GM11168 (cell line): ENCODE data around the gene CCDC83.

Experiments
- in situ Hi-C: fragments of 300-500 bp; cut with MboI; formaldehyde crosslinking; loops from one replicate; pipeline ENCODE4 v1.12.0; 2022; ENCODE audit warnings: low sequenced_read_pairs; ENCODE audit not compliant: unreplicated experiment

Gene CCDC83

DNA sequence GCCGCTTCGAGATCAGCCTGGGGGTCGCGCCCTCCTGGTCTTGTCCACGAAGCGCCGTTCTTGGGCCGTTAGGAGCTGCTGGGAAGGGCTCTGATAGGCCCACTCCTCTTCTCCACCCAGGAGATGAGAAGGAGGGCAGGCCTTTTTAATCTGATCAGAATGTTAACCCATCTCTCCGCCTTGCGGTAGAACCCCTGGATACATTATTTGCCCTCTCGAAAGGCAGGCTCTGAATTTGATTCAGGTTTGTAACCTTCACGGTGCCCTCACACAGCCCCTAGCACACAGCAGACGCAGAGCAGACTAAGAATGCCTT, at the start of gene CCDC83:
TSS of gene CCDC83 (plus strand) at position 43 of the 316 bp plus-strand sequence. CDS start 9,741 bp downstream, outside the sequence.
- in situ Hi-C loops: loop anchor here (10.0 kb wide), 1 partner anchor 440 kb away; no protein-coding TSS in a partner anchor

DNA sequence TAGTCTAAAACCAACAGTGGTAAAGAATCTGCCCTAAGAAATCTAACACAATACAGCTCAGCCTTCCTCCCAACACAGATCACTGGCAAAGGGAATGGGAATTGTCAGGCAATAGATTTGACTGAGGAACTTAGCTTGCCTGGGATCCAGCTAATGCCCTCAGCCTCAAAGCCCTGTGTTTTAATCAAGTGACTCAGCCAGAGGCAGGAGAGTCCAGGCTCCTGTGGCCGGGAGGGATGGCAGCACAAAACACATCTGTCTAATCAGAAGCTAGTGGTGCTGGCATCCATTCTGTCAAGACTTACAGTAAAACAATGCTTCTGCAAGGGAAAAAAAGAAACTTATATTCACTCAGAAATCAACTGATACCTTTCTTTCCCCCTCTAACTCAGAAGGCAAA, 49.8 kb upstream of the CCDC83 start:
- in situ Hi-C loops: no loop called here

DNA sequence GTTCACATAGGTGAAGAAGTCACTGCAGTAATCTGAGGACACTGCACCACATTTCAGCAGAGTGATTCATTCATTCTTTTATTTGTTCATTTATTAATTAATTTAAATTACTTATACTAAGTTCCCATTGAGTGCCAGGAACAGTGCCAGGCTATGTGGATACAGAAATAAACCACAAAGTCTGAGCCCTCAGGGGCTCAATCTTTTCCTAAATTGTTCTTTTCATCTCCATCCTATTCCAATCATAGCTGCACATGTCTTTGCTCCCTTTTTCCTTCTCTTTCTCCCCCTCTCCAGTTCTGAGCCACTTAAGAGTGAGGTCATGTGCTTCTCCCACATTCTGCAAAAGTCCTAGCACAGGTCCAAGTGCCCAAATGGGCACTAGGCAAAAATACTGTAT, 49.2 kb upstream of the CCDC83 start:
- in situ Hi-C loops: no loop called here

DNA sequence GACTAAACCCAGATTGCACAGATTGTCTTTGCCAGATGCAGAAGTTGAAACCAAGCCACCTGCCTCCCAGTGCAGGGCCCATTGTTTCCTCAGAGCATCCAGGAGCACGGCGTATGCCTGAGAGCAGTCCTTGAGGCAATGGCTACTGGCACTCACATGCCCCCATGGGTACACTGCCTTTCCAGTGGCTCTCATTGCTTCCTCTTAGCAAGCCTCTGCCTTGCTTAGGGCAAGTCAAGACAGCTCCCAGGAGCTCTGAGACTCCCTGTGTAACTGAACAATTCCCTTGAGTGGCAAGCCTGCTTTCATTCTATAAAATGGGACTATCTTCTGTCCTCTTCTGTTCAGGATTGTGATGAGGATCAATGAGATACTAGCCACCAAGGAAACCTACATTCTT, 48.3 kb upstream of the CCDC83 start:
- in situ Hi-C loops: no loop called here

DNA sequence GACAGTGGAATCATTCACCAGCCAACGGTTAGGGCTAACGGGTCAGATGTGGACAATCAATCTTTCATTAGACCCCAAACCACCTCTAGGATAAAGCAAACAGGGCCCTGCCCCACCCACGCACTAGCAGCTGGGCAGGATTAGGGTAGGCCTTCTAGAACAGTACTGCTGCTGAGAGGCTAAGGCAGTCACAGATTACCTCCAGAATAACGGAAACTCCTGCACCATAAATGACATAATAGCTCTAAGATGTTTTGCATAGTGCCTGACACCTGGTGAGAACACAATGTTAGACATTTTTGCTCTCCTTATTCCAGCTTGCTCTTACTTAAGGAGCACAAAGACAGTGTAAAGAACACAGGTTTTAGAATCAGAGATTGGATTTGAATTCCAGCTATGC, 46.0 kb upstream of the CCDC83 start:
- in situ Hi-C loops: no loop called here

DNA sequence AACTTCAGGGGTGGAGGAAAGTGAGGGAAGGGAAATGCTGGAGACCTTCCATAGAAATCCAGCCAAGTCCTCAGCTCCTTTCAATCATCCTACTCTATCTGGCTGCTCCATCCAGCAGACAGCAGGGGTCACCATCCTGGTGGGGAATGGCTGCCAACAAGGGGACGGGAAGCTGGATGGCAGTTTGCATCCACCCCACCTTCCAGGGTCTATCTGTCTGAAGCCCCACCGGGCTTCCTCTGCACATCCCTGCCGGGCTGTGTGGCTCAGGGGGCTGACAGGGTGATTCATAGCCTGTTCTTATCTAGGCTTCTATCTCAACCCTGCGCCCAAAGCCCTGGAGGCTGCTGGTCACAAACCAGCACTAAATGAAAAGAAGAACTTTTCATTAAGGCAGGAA, 45.3 kb upstream of the CCDC83 start:
- in situ Hi-C loops: no loop called here

DNA sequence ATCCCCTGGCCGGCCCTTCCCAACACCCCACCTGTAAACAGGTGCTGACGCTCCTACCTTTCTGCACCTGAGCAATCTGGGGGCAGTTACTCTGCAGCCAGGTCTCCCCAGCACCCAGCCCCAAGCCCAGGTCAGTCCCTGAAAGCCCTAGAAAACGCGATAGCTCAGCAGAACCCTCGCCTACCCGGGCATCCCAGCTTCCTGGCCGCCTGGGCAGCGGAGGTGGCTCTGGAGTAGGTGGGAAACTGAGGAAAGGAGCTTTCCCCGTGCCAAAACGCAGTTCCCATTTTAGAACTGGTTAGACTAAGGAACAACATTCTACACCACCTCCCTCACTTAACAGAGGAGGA, 44.7 kb upstream of the CCDC83 start:
- in situ Hi-C loops: no loop called here

DNA sequence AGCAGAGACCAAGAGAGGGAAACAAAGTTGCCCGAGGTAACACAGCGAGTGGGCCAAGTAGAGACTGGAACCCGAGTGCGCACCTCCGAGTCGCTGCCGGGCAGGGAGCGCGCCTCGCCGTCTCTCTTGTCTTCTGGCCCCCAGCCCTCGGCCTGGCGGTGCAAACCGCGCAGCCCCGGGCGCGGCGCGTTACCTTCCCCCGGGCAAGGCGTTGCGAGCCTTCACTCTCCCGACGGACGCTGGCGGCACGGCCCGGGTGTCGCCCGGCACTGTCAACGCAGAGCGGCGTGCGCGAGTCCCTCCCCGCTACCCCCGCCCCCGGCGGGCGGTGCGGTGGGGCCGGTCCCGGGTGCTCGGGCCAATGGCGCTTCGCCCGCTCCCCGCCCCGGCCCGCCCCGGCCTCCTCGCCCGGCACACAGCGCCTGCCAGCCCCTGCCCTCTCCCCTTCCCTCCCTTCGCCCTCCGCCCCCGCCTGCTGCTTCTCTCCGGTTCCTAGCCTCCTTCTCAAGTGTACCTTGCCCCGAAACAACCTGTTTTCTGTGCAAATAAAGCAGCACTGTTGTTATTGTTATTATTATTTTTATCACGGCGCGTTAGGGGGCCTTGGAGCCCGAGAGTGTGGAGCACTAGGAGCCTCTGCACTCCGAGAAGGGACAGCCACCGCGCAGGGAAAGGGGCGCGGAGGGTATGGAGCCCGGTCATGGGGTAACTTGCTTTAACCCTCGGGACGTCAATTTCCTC, 44.1 kb upstream of the CCDC83 start, which contains the start of gene SYTL2:
TSS of gene SYTL2 (minus strand) at position 271 of the 741 bp plus-strand sequence. CDS start 53,416 bp downstream, outside the sequence.
- in situ Hi-C loops: no loop called here

DNA sequence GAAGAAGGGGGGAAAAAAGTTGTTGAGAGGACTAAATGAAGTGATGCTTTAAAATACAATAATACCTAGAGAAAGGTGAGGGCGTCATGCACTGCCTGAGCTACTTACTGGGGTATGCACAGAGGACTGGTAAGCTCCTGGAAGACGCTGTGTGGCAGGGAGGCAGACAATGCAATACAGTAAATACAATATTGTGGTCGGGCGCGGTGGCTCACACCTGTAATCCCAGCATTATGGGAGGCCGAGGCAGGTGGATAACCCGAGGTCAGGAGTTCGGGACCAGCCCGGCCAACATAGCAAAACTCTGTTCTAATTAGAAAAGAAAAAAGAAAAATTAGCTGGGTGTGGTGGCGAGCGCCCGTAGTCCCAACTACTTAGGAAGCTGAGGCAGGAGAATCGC, 43.6 kb upstream of the CCDC83 start:
- in situ Hi-C loops: no loop called here

DNA sequence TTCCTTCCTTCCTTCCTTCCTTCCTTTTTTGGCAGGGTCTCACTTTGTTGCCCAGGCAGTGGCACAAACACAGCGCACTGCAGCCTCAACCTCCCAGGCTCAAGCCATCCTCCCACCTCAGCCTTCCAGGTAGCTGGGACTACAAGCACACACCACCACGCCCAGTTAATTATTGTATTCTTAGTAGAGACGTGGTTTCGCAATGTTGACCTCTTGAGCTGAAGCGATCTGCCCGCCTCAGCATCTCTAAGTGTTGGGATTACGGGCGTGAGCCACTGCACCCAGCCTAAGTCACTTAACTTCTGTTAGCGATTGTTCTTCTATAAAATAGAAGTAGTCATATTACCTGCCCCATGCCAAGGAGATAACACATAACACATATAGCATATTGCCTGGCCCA, 41.5 kb upstream of the CCDC83 start:
- in situ Hi-C loops: no loop called here

DNA sequence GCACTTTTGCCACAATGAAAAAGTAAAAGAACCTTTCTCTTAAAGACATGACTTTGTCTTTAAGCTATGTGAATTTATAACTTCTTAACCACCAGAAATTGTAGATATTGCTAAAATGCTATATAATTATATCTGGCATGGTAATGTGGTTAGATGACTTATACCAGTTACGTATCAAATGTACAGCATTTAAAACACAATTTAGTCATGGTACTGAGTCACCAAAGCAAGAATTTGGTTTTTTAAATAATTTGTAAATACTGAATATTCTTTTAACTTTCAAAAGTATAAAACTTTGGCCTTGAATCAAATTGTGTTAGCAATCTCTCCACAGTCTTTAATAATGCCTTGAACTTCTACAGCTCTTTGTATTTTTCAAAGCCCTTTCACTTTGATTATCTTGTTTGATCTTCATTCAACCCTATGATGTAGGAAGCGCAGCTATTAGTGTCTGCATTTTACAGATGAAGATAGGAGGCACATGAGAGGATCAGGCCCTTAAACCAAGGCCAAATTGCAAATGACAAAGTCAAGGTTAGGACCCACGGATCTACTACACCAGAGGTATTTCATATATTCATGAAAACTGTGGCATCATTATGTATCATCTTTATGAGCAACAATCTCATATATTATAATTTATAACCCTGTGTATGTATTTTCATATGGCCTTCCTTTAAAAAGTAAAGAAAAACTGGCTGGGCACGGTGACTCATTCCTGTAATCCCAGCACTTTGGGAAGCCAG, 39.8 kb upstream of the CCDC83 start:
- in situ Hi-C loops: no loop called here

DNA sequence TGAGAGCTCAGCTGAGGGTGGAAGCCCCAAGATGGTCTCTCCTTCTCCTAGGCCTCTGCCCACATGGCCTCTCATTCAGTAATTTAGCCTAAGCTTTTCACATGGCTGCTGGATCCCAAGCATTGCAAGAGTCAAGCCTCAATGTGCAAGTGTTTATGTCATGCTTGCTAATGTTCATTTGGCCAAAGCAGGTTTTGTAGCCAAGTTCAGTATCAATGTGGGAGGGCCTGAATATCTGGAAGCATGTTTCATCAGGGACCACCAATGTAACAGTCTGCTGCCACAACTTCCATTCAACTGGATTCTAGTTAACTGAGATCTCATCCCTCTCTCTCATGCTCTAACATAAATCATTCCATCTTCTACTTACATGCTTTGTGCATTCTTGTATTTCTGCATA, 35.7 kb upstream of the CCDC83 start:
- in situ Hi-C loops: no loop called here

DNA sequence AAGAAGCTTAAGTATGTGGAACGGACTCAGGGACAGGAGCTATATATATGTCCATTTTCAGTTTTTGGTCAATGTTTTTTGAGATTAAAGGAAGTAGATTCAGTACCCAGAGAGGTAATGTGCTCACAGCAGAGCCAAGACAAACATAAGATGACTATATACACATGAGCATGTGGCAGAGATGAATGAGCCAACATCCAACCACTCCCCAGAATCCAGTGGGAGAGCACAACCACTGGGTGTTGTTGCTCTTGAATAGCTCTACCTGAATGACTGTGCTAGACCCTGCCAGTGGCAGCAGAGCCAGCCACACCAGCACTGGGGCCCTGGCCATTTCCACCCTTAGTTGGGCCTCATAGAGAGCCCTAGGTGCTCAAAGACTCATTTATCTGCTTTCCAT, 33.5 kb upstream of the CCDC83 start:
- in situ Hi-C loops: no loop called here

DNA sequence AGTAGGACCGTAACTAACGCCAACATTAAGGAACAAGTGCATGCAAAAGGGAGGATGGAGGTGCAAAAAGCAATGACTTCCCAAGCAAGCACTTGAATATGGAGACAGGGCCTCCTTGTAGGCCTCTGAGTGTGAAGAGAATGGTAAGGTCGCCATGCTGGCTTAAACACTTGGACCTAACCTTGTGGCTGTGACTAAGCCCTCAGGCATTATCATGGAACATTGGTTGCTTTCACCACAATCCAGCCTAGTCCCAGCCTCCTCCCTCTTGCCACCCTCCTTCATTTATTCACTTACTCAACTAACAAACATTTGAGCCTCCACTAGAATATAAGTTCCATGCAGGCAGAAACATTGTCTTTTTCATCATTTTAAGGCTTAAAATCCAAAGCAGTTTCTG, 32.4 kb upstream of the CCDC83 start:
- in situ Hi-C loops: no loop called here

DNA sequence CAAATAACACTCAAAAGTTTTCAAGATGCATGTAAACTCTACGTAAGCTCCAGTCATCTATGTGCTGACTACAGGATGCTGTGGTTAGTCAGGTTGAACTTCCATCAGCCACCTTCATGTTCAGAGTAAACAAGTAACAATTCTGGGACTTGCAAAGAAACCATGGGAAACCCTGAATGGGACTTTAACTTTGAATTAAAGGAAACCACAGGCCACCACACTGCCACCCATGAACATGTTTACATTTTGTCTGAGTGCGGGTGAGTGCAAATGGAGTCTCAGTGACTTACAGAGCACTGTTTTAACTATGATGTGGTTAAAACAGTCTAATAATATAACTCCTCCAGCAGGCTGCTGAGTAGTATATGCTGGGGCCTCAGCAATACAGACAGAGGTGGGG, 31.4 kb upstream of the CCDC83 start:
- in situ Hi-C loops: no loop called here

DNA sequence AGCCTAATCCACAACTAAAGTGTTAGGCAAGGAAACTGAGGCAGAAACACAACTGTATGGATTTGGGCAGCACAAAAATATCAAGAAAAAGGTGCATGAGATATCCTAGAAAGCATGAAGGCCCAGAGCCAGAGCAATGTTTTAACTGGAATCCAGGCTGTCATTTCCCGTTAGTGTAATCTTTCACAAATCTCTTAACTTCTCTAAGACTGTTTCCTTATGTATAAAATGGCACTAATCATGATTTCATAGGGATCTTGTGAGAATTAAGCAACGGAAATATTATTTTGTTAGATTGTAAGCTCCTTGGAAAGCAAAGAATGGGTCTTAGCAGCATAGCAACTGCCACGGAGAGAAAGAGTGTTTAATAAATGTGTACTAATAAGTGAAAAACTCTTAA, 29.6 kb upstream of the CCDC83 start:
- in situ Hi-C loops: no loop called here

DNA sequence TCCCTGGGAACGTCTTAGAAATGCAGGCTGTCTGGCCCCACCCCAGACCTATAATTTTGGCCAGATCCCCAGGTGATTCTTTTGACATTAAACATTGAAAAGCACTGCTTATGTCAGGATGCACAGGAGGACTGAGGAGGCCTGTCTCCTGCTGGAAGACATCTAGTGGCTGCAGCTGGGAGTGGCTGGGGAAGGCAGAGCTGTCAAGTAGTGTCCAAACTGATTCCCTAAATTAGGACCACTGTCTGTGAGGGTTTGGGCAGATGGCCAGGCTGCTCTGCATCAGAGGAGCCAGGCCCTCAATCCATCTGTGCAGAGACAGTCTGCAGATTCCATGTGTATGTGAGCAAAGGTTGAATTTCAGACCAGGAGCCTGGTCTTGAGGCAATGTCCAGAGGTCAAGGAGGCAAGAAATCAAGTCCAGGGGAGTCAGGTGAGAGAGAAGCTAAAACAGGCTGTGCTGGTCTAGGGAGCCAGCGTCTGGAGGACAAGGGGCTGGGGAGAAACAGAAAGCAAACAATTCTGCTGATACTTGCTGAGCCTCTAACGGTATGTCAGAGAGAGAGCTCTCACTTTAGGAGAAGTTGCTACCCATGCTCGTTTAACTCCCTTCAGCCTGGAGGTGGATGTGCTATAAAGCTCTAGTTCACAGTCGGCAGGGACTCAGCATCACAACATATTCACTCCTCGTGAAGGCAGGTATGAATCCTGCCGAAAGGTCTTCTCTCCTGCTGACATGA, 28.9 kb upstream of the CCDC83 start:
- in situ Hi-C loops: no loop called here

DNA sequence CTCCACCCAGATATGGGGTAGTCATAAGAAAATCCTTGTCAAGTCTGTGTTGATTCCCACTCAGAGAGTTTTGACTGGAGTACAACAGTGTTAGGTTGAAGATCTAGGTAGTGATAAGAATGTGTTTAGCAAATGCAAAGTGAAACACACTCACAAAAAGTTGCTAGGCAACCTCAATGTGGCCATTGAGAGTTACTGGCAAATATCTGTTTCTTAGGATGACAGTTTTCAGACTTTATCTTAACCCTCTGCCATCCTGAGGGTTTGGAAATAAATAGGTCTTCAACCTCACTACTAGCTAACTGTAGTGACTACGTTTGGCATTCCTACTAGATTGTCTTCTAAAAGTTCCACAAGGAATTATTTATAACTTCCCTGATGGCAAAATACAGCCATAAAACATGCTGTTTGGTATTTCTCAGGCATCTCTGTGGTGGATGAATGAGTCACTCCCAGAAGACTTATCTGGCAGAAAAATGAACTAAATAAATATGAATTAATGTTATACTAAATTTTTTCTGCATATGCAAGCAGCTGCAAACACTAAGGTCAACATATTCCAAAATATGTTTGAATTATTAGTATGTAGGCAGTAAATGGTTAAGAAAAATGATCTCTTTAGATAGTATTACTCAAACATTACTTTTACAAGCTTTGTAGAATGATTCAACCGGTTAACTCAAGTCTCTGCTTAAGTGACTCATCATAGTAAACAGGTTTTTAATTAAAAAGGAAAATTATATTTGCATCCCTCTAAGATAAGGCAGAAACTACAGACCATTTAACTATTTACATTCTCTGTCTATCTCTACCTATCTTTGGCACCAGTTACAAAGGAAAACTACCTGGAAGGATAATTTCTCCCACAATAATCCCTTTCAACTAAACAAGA, 27.2 kb upstream of the CCDC83 start:
- in situ Hi-C loops: no loop called here

DNA sequence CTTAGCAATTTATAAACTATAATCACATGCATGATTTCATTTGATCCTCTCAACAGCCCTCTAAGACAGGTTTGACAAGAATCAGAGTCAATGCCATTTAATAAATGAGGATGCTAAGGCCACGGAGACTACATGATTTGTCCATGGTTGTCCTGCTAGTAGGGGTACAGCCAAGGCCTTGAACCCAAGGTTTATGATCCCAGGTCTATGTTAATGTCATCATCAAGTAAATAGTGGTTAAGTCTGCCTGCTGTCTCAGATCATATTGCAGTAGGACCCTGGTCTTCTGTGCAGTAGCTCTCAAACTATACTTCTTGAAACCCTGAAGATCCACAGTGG, 26.6 kb upstream of the CCDC83 start:
- in situ Hi-C loops: no loop called here

DNA sequence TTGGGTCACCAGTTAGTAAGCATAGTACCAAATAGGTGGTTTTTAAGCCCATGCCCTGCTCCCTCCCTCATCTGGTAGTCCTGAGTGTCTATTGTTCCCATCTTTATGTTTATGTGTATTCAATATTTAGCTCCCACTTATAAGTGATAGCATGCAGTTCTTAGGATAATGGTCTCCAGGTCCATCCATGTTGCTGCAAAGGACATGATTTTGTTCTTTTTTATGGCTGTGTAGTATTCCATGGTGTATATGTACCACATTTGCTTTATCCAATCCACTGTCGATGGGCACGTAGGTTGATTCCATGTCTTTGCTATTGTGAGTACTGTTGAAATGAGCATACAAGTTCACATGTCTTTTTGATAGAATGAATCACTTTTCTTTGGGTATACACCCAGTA, 26.0 kb upstream of the CCDC83 start:
- in situ Hi-C loops: no loop called here
